Neural cell (in vitro differentiated cells): ENCODE data around the gene SLC16A2. TPM values are rescaled to one million over a fixed set of nuclear protein-coding genes. Genes with fewer than 3 reads are reported as not detected.

ENCODE experiments used
- H2AFZ ChIP-seq: fragments of 200-600, 300-800 bp; sonication (generic), shearing (Covaris generic); 2 replicates; pipeline ENCODE4 v1.6.0; 2014; ENCODE audit warnings: low read depth, mild to moderate bottlenecking, antibody characterized with exemption, low read length, moderate library complexity
- H3F3A ChIP-seq: fragments of 200-600 bp; shearing (Covaris generic); 2 replicates; pipeline ENCODE4 v1.6.1; 2016; ENCODE audit warnings: mild to moderate bottlenecking, moderate library complexity, mixed read lengths, antibody characterized with exemption, low read length; ENCODE audit not compliant: insufficient read depth, poor library complexity, severe bottlenecking
- H3K27ac ChIP-seq: fragments of 200-600, 300-800 bp; sonication (generic), shearing (Covaris generic); 2 replicates; pipeline ENCODE4 v1.5.1; 2014; ENCODE audit warnings: mild to moderate bottlenecking, low read length, moderate library complexity
- H3K27me3 ChIP-seq: fragments of 300-800, 200-600 bp; sonication (generic), shearing (Covaris generic); 2 replicates; pipeline ENCODE4 v1.6.0; 2014; ENCODE audit warnings: mild to moderate bottlenecking, low read depth, low read length, moderate library complexity; ENCODE audit not compliant: insufficient read depth
- H3K36me3 ChIP-seq: fragments of 300-800, 200-600 bp; sonication (generic), shearing (Covaris generic); 2 replicates; pipeline ENCODE4 v1.5.1; 2014; ENCODE audit warnings: mild to moderate bottlenecking, antibody characterized with exemption, low read length, moderate library complexity; ENCODE audit not compliant: insufficient read depth
- H3K4me2 ChIP-seq: fragments of 300-800, 200-600 bp; sonication (generic), shearing (Covaris generic); 2 replicates; pipeline ENCODE4 v1.6.0; 2014; ENCODE audit warnings: mild to moderate bottlenecking, low read length
- H3K4me3 ChIP-seq: fragments of 300-800, 200-600 bp; sonication (generic), shearing (Covaris generic); 2 replicates; pipeline ENCODE4 v1.5.1; 2014; ENCODE audit warnings: mild to moderate bottlenecking, low read length, moderate library complexity
- H3K79me2 ChIP-seq: fragments of 200-600 bp; shearing (Covaris generic); replicated peaks from 2 replicates; pipeline ENCODE4 v1.6.0; 2014; ENCODE audit warnings: mild to moderate bottlenecking, low read length, moderate library complexity; ENCODE audit not compliant: insufficient read depth
- H3K9ac ChIP-seq: fragments of 300-800, 200-600 bp; sonication (generic), shearing (Covaris generic); 2 replicates; pipeline ENCODE4 v1.6.1; 2016; ENCODE audit warnings: mild to moderate bottlenecking, low read length, mixed read lengths
- H3K9me2 ChIP-seq: fragments of 200-600 bp; shearing (Covaris generic); 2 replicates; pipeline ENCODE4 v1.6.1; 2016; ENCODE audit warnings: mild to moderate bottlenecking, low read length, mixed read lengths; ENCODE audit not compliant: insufficient read depth
- H3K9me3 ChIP-seq: fragments of 200-600, 300-800 bp; sonication (generic), shearing (Covaris generic); 2 replicates; pipeline ENCODE4 v1.6.1; 2016; ENCODE audit warnings: mild to moderate bottlenecking, mixed run types, low read length, moderate library complexity, mixed read lengths
- H4K20me1 ChIP-seq: fragments of 200-600 bp; shearing (Covaris generic); 2 replicates; pipeline ENCODE4 v1.6.1; 2016; ENCODE audit warnings: mild to moderate bottlenecking, mixed run types; ENCODE audit not compliant: insufficient read depth
- EP300 ChIP-seq: fragments of 450-650 bp; conservative IDR thresholded peaks from 2 replicates; pipeline ENCODE4 v1.6.1; 2014; ENCODE audit warnings: antibody characterized with exemption, mild to moderate bottlenecking, moderate library complexity; ENCODE audit not compliant: poor library complexity, severe bottlenecking
- EZH2 ChIP-seq: fragments of 200-600, 300-800 bp; shearing (Covaris generic), sonication (generic); IDR thresholded peaks from 2 replicates; pipeline ENCODE4 v1.6.1; 2014; ENCODE audit warnings: antibody characterized with exemption, low read length, borderline replicate concordance, mild to moderate bottlenecking; ENCODE audit not compliant: insufficient read depth, poor library complexity, severe bottlenecking
- MXI1 ChIP-seq: fragments of 450-650 bp; conservative IDR thresholded peaks from 2 replicates; pipeline ENCODE4 v1.6.1; 2014; ENCODE audit warnings: antibody characterized with exemption, mild to moderate bottlenecking; ENCODE audit not compliant: poor library complexity, severe bottlenecking
- POLR2AphosphoS5 ChIP-seq: IDR thresholded peaks from 2 replicates; pipeline ENCODE4 v1.6.1; 2012
- RAD21 ChIP-seq: fragments of 450-650 bp; conservative IDR thresholded peaks from 2 replicates; pipeline ENCODE4 v1.6.1; 2014; ENCODE audit warnings: antibody characterized with exemption, mild to moderate bottlenecking, moderate library complexity
- SMC3 ChIP-seq: fragments of 450-650 bp; conservative IDR thresholded peaks from 2 replicates; pipeline ENCODE4 v1.6.1; 2014; ENCODE audit warnings: antibody characterized with exemption, mild to moderate bottlenecking, moderate library complexity; ENCODE audit not compliant: poor library complexity
- TAF1 ChIP-seq: IDR thresholded peaks from 2 replicates; pipeline ENCODE4 v1.6.1; 2012; ENCODE audit warnings: low read depth
- polyA plus RNA-seq: library from polyadenylated mRNA; depleted of rRNA; stranded (reverse); fragments of >200 nt; gene quantifications from 2 replicates; pipeline ENCODE4 v1.2.3, GENCODE V29; 2014
- TF ChIP-seq, protein P1 (sequence below): fragments of 450-650 bp; IDR thresholded peaks from 2 replicates; pipeline ENCODE4 v1.5.1; 2014; ENCODE audit warnings: antibody characterized with exemption, mild to moderate bottlenecking, moderate library complexity; ENCODE audit not compliant: poor library complexity, severe bottlenecking
- TF ChIP-seq, protein P2 (sequence below): IDR thresholded peaks from 2 replicates; pipeline ENCODE4 v1.6.1; 2012; ENCODE audit warnings: borderline replicate concordance

SLC16A2 gene
- polyA plus RNA-seq, 1 donor from 2014 or later = 14.5 TPM

DNA sequence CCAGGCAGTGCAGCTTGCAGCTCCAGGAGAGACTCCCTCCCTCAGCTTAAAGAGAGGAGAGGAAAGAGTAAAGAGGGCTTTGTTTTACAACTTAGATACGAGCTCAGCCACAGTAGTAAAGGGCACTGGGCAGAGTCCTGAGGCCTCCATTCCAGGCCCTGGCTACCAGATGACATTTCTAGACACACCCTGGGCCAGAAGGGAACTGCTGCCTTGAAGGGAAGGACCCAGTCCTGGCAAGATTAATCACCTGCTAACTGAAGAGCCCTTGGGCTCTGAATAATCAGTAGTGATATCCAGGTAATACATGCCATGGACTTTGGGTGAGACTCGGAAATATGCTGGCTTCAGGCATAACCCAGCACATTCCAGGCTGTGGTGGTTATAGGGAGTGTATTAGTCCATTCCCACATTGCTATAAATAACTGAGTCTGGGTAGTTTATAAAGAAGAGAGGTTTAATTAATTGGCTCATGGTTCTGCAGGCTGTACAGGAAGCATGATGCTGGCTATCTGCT lies 15.3 kb upstream of the SLC16A2 start:
- H3K4me3 ChIP-seq = no peak overlapping the region
- no peak for TF ChIP-seq EZH2
- no peak for TF ChIP-seq POLR2AphosphoS5
- no peak for TF ChIP-seq RAD21
- TF ChIP-seq, protein P1, sequence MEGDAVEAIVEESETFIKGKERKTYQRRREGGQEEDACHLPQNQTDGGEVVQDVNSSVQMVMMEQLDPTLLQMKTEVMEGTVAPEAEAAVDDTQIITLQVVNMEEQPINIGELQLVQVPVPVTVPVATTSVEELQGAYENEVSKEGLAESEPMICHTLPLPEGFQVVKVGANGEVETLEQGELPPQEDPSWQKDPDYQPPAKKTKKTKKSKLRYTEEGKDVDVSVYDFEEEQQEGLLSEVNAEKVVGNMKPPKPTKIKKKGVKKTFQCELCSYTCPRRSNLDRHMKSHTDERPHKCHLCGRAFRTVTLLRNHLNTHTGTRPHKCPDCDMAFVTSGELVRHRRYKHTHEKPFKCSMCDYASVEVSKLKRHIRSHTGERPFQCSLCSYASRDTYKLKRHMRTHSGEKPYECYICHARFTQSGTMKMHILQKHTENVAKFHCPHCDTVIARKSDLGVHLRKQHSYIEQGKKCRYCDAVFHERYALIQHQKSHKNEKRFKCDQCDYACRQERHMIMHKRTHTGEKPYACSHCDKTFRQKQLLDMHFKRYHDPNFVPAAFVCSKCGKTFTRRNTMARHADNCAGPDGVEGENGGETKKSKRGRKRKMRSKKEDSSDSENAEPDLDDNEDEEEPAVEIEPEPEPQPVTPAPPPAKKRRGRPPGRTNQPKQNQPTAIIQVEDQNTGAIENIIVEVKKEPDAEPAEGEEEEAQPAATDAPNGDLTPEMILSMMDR = no peak
- no peak for TF ChIP-seq SMC3
- TF ChIP-seq MXI1 = no peak
- no peak for TF ChIP-seq TAF1
- TF ChIP-seq, protein P2, sequence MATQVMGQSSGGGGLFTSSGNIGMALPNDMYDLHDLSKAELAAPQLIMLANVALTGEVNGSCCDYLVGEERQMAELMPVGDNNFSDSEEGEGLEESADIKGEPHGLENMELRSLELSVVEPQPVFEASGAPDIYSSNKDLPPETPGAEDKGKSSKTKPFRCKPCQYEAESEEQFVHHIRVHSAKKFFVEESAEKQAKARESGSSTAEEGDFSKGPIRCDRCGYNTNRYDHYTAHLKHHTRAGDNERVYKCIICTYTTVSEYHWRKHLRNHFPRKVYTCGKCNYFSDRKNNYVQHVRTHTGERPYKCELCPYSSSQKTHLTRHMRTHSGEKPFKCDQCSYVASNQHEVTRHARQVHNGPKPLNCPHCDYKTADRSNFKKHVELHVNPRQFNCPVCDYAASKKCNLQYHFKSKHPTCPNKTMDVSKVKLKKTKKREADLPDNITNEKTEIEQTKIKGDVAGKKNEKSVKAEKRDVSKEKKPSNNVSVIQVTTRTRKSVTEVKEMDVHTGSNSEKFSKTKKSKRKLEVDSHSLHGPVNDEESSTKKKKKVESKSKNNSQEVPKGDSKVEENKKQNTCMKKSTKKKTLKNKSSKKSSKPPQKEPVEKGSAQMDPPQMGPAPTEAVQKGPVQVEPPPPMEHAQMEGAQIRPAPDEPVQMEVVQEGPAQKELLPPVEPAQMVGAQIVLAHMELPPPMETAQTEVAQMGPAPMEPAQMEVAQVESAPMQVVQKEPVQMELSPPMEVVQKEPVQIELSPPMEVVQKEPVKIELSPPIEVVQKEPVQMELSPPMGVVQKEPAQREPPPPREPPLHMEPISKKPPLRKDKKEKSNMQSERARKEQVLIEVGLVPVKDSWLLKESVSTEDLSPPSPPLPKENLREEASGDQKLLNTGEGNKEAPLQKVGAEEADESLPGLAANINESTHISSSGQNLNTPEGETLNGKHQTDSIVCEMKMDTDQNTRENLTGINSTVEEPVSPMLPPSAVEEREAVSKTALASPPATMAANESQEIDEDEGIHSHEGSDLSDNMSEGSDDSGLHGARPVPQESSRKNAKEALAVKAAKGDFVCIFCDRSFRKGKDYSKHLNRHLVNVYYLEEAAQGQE = no peak
- no peak for TF ChIP-seq EP300
- H3K27ac ChIP-seq = no peak overlapping the region
- H3K9me2 ChIP-seq = no peaks in the 10 kb centered on the region
- no peak overlapping the region for H3K4me2 ChIP-seq
- no peak overlapping the region for H3K9ac ChIP-seq
- no peaks in the 10 kb centered on the region for H3F3A ChIP-seq
- H3K36me3 ChIP-seq = no peaks in the 10 kb centered on the region
- no peaks in the 10 kb centered on the region for H3K27me3 ChIP-seq
- no peak overlapping the region for H2AFZ ChIP-seq
- H3K9me3 ChIP-seq = no peaks in the 10 kb centered on the region
- no peaks in the 10 kb centered on the region for H3K79me2 ChIP-seq
- no peaks in the 10 kb centered on the region for H4K20me1 ChIP-seq

- no peak for TF ChIP-seq RAD21
- TF ChIP-seq TAF1 = no peak
- TF ChIP-seq, protein P2 = no peak
- no peak for TF ChIP-seq EP300
- TF ChIP-seq, protein P1 = no peak
- no peak for TF ChIP-seq SMC3
- Histone ChIP-seq H3K27ac (no peak overlapping the region), H4K20me1 (no peaks in the 10 kb centered on the region), H3K4me2 (no peak overlapping the region), H3K4me3 (no peak overlapping the region), H3K36me3 (no peaks in the 10 kb centered on the region), H3F3A (no peaks in the 10 kb centered on the region), H3K9ac (no peak overlapping the region), H3K9me3 (no peaks in the 10 kb centered on the region), H2AFZ (no peak overlapping the region), H3K79me2 (no peaks in the 10 kb centered on the region), H3K27me3 (no peaks in the 10 kb centered on the region), H3K9me2 (no peaks in the 10 kb centered on the region)
Measured at GRCh38 chrX:74408304-74408703, 13.0 kb upstream of the SLC16A2 start.
